Mesenchymal stem cell (in vitro differentiated cells and primary cell): ENCODE results near the gene CNPPD1.
A peak's percentile ranks its signal among the peaks of the same experiment; 100 is the strongest.

Source experiments
- DNase-seq: peaks from one replicate; pipeline ENCODE4 v3.0.0-alpha.2; 2013
- H2AFZ ChIP-seq: one replicate; pipeline ENCODE4 v1.6.1; 2013; ENCODE audit warnings: low read depth, mild to moderate bottlenecking, control low read depth, inconsistent platforms, low read length, moderate library complexity
- H2AK5ac ChIP-seq: 2 replicates; pipeline ENCODE4 v1.6.1; 2013; ENCODE audit warnings: low read length, moderate library complexity, mild to moderate bottlenecking, inconsistent platforms; ENCODE audit not compliant: severe bottlenecking
- H2BK120ac ChIP-seq: one replicate; pipeline ENCODE4 v1.6.1; 2013; ENCODE audit warnings: low read depth, mild to moderate bottlenecking, inconsistent platforms, low read length, moderate library complexity
- H2BK12ac ChIP-seq, 2 experiments: one replicate each; pipeline ENCODE4 v1.6.1; 2013; ENCODE audit warnings: inconsistent platforms in 2 of 2, low read length in 2 of 2, mild to moderate bottlenecking in 2 of 2, moderate library complexity in 2 of 2, control low read depth in 1 of 2
- H2BK15ac ChIP-seq: one replicate; pipeline ENCODE4 v1.6.1; 2013; ENCODE audit warnings: mild to moderate bottlenecking, low read depth, inconsistent platforms; ENCODE audit not compliant: poor library complexity, severe bottlenecking
- H2BK5ac ChIP-seq: 2 replicates; pipeline ENCODE4 v1.6.1; 2013; ENCODE audit warnings: low read depth, mild to moderate bottlenecking, low read length, control low read depth, inconsistent platforms; ENCODE audit not compliant: poor library complexity, severe bottlenecking
- H3K14ac ChIP-seq, 2 experiments: one replicate each; pipeline ENCODE4 v1.6.1; 2013; ENCODE audit warnings: inconsistent platforms in 2 of 2, low read length in 2 of 2, control low read depth in 1 of 2, mild to moderate bottlenecking in 1 of 2, moderate library complexity in 1 of 2
- H3K18ac ChIP-seq, 2 experiments: one replicate each; pipeline ENCODE4 v1.6.1; 2013; ENCODE audit warnings: inconsistent platforms in 2 of 2, low read length in 2 of 2, control low read depth in 1 of 2, low read depth in 1 of 2, mild to moderate bottlenecking in 1 of 2
- H3K23ac ChIP-seq, 2 experiments: one replicate each; pipeline ENCODE4 v1.6.1; 2013; ENCODE audit warnings: inconsistent platforms in 2 of 2, low read length in 2 of 2, mild to moderate bottlenecking in 2 of 2, moderate library complexity in 2 of 2, control low read depth in 1 of 2
- H3K27ac ChIP-seq: 2 replicates; pipeline ENCODE4 v1.5.1; 2013; ENCODE audit warnings: mild to moderate bottlenecking, moderate library complexity, low read length, control low read depth, inconsistent platforms; ENCODE audit not compliant: poor library complexity, severe bottlenecking
- H3K27me3 ChIP-seq, 2 experiments: 2 replicates each; pipeline versions ENCODE4 v1.6.1 to v1.7.0; 2013; ENCODE audit warnings: low read length in 2 of 2, mild to moderate bottlenecking in 2 of 2, moderate library complexity in 2 of 2, control low read depth in 1 of 2, inconsistent platforms in 1 of 2; ENCODE audit not compliant: control insufficient read depth in 1 of 2, insufficient read depth in 1 of 2
- H3K36me3 ChIP-seq, 2 experiments: 2 replicates each; pipeline versions ENCODE4 v1.6.1 to v1.7.0; 2013; ENCODE audit warnings: low read length in 2 of 2, control low read depth in 1 of 2, inconsistent platforms in 1 of 2, low read depth in 1 of 2, mild to moderate bottlenecking in 1 of 2; ENCODE audit not compliant: insufficient read depth in 2 of 2, control insufficient read depth in 1 of 2
- H3K4ac ChIP-seq, 2 experiments: one replicate each; pipeline ENCODE4 v1.6.1; 2013; ENCODE audit warnings: inconsistent platforms in 2 of 2, low read length in 2 of 2, mild to moderate bottlenecking in 2 of 2, moderate library complexity in 2 of 2, control low read depth in 1 of 2, low read depth in 1 of 2
- H3K4me1 ChIP-seq: 2 replicates; pipeline ENCODE4 v1.6.1; 2013; ENCODE audit warnings: low read depth, low read length, control low read depth; ENCODE audit not compliant: control insufficient read depth, insufficient read depth
- H3K4me2 ChIP-seq: 2 replicates; pipeline ENCODE4 v1.6.1; 2013; ENCODE audit warnings: low read length, mild to moderate bottlenecking, inconsistent platforms; ENCODE audit not compliant: poor library complexity, severe bottlenecking
- H3K4me3 ChIP-seq, 2 experiments: 2 replicates each; pipeline versions ENCODE4 v1.5.1 to v1.7.0; 2013; ENCODE audit warnings: low read length in 2 of 2, mild to moderate bottlenecking in 2 of 2, control low read depth in 1 of 2, low read depth in 1 of 2; ENCODE audit not compliant: insufficient read depth in 1 of 2
- H3K79me1 ChIP-seq: replicated peaks from 2 replicates; pipeline ENCODE4 v1.6.1; 2013; ENCODE audit warnings: mild to moderate bottlenecking, control low read depth, low read length, inconsistent platforms; ENCODE audit not compliant: poor library complexity, severe bottlenecking
- H3K9ac ChIP-seq: 2 replicates; pipeline ENCODE4 v1.7.0; 2013; ENCODE audit warnings: mild to moderate bottlenecking, low read length, moderate library complexity
- H3K9me3 ChIP-seq: 2 replicates; pipeline ENCODE4 v1.7.0; 2013; ENCODE audit warnings: mild to moderate bottlenecking, low read length; ENCODE audit not compliant: control insufficient read depth
- H4K8ac ChIP-seq: one replicate; pipeline ENCODE4 v1.6.1; 2013; ENCODE audit warnings: inconsistent platforms, mild to moderate bottlenecking, low read length, moderate library complexity
- H4K91ac ChIP-seq: one replicate; pipeline ENCODE4 v1.6.1; 2013; ENCODE audit warnings: mild to moderate bottlenecking, low read length, inconsistent platforms
- WGBS: methylation state at CpG from one replicate; pipeline ENCODE4 v1.1.7; 2013; ENCODE audit warnings: mixed read lengths; 5-methylcytosine and 5-hydroxymethylcytosine counted together

CNPPD1 gene

GRCh38 chr2:219168932-219169331 lies 7.8 kb downstream of the CNPPD1 start:
- no peak for DNase-seq
- Histone ChIP-seq H4K8ac (no peak overlapping the region), H2BK15ac (no peak overlapping the region), H4K91ac (no peak overlapping the region), H3K9ac (no peak overlapping the region), H3K27ac (no peak overlapping the region), H2AFZ (no peak overlapping the region), H3K4me3 (no peak overlapping the region), H3K4me2 (no peak overlapping the region), H3K14ac (no peak overlapping the region), H3K79me1 (peaks cover 9% of the 10 kb centered on the region), H3K36me3 (peaks cover 21 to 28% of the 10 kb centered on the region in 2 experiments), H3K27me3 (no peaks in the 10 kb centered on the region), H2BK5ac (no peak overlapping the region), H2BK12ac (no peak overlapping the region), H3K9me3 (no peaks in the 10 kb centered on the region), H3K4me1 (peaks cover 6% of the 10 kb centered on the region), H2BK120ac (no peak overlapping the region), H3K18ac (no peak overlapping the region), H2AK5ac (no peak overlapping the region), H3K23ac (no peak overlapping the region), H3K4ac (no peak overlapping the region)

GRCh38 chr2:219168526-219168925 lies 8.2 kb downstream of the CNPPD1 start:
- Histone ChIP-seq H2BK120ac (no peak overlapping the region), H3K36me3 (peaks cover 21 to 24% of the 10 kb centered on the region in 2 experiments), H2BK5ac (no peak overlapping the region), H3K14ac (no peak overlapping the region), H3K4me3 (no peak overlapping the region), H2BK12ac (no peak overlapping the region), H4K8ac (no peak overlapping the region), H2AK5ac (no peak overlapping the region), H3K9ac (no peak overlapping the region), H4K91ac (no peak overlapping the region), H3K23ac (no peak overlapping the region), H3K4ac (no peak overlapping the region), H3K27me3 (no peaks in the 10 kb centered on the region), H2AFZ (no peak overlapping the region), H2BK15ac (no peak overlapping the region), H3K9me3 (no peaks in the 10 kb centered on the region), H3K27ac (no peak overlapping the region), H3K79me1 (peaks cover 6% of the 10 kb centered on the region), H3K18ac (no peak overlapping the region), H3K4me2 (no peak overlapping the region), H3K4me1 (peaks cover 5% of the 10 kb centered on the region)
- DNase-seq: no peak
- 87% methylated on average over 3 of the region's 6 CpGs for WGBS

GRCh38 chr2:219167997-219168396 lies 8.7 kb downstream of the CNPPD1 start:
- no peak for DNase-seq
- H3K27me3 ChIP-seq: no peaks in the 10 kb centered on the region
- no peak overlapping the region for H2BK5ac ChIP-seq
- H2BK12ac ChIP-seq: no peak overlapping the region
- H3K36me3 ChIP-seq: peaks cover 17 to 19% of the 10 kb centered on the region in 2 experiments
- H2AFZ ChIP-seq: no peak overlapping the region
- 70% methylated on average over 4 of the region's 5 CpGs for WGBS
- H3K9ac ChIP-seq: peak overlapping the region; percentile 5
- H3K27ac ChIP-seq: no peak overlapping the region
- no peak overlapping the region for H2BK120ac ChIP-seq
- H3K4ac ChIP-seq: no peak overlapping the region
- H4K91ac ChIP-seq: no peak overlapping the region
- H3K79me1 ChIP-seq: peaks cover 3% of the 10 kb centered on the region
- no peak overlapping the region for H2AK5ac ChIP-seq
- no peak overlapping the region for H3K14ac ChIP-seq
- no peaks in the 10 kb centered on the region for H3K9me3 ChIP-seq
- H3K4me1 ChIP-seq: peaks cover 3% of the 10 kb centered on the region
- no peak overlapping the region for H3K18ac ChIP-seq
- H3K4me3 ChIP-seq: no peak overlapping the region
- no peak overlapping the region for H4K8ac ChIP-seq
- no peak overlapping the region for H3K4me2 ChIP-seq
- no peak overlapping the region for H3K23ac ChIP-seq
- no peak overlapping the region for H2BK15ac ChIP-seq

- H4K91ac ChIP-seq: no peak overlapping the region
- H3K4me1 ChIP-seq: peaks cover 3% of the 10 kb centered on the region
- no peak overlapping the region for H2BK5ac ChIP-seq
- no peak overlapping the region for H3K27ac ChIP-seq
- no peak overlapping the region for H2AFZ ChIP-seq
- H2BK12ac ChIP-seq: no peak overlapping the region
- no peaks in the 10 kb centered on the region for H3K27me3 ChIP-seq
- H2BK120ac ChIP-seq: no peak overlapping the region
- no peak overlapping the region for H3K4me2 ChIP-seq
- H3K9me3 ChIP-seq: no peaks in the 10 kb centered on the region
- no peak overlapping the region for H3K4me3 ChIP-seq
- no peak overlapping the region for H3K18ac ChIP-seq
- H3K36me3 ChIP-seq: peaks cover 2 to 7% of the 10 kb centered on the region in 2 experiments
- DNase-seq: no peak
- no peaks in the 10 kb centered on the region for H3K79me1 ChIP-seq
- H3K14ac ChIP-seq: no peak overlapping the region
- H3K9ac ChIP-seq: no peak overlapping the region
- H3K4ac ChIP-seq: peak overlapping the region in 1 of 2 experiments; percentile 31
- no peak overlapping the region for H3K23ac ChIP-seq
- no peak overlapping the region for H2AK5ac ChIP-seq
- no peak overlapping the region for H4K8ac ChIP-seq
- H2BK15ac ChIP-seq: no peak overlapping the region
- WGBS: 87% methylated on average over 10 of the region's 10 CpGs
These were observed 11.4 kb downstream of the CNPPD1 start for GRCh38 chr2:219165058-219165911.
